ENCODE data around the gene NME8.

NME8 gene

GRCh38 chr7:37933018-37933566 lies 84.7 kb downstream of the NME8 start:
- Histone ChIP-seq H3K4me1 (ENCODE audit: control insufficient read depth, insufficient read depth, low read length, unreplicated experiment) (peaks cover 8% of the 10 kb centered on the region), H3K36me3 (ENCODE audit: insufficient read depth, low read length) (peaks cover 5% of the 10 kb centered on the region), H2AFZ (ENCODE audit: low read length, unreplicated experiment) (no peak overlapping the region), H3K27me3 (ENCODE audit: insufficient read depth, low read length) (no peaks in the 10 kb centered on the region), H3K27ac (ENCODE audit: low read depth, low read length) (no peak overlapping the region), H3K4me3 (ENCODE audit: low read depth, low read length) (no peak overlapping the region), H3K79me2 (ENCODE audit: control insufficient read depth, insufficient read depth, low read length, unreplicated experiment) (peaks cover 31% of the 10 kb centered on the region)

GRCh38 chr7:37942934-37943610 lies 94.7 kb downstream of the NME8 start:
- Histone ChIP-seq H3K27ac (ENCODE audit: low read depth, low read length) (peak overlapping the region; percentile 80), H3K36me3 (ENCODE audit: insufficient read depth, low read length) (no peaks in the 10 kb centered on the region), H3K79me2 (ENCODE audit: control insufficient read depth, insufficient read depth, low read length, unreplicated experiment) (peaks cover 44% of the 10 kb centered on the region), H3K27me3 (ENCODE audit: insufficient read depth, low read length) (no peaks in the 10 kb centered on the region), H2AFZ (ENCODE audit: low read length, unreplicated experiment) (peak overlapping the region; percentile 28), H3K4me3 (ENCODE audit: low read depth, low read length) (peak overlapping the region; percentile 20; the same call in 1 of the 2 replicates), H3K4me1 (ENCODE audit: control insufficient read depth, insufficient read depth, low read length, unreplicated experiment) (peaks cover 37% of the 10 kb centered on the region)

GRCh38 chr7:37943905-37944736 lies 95.7 kb downstream of the NME8 start:
- no peak overlapping the region for H2AFZ ChIP-seq (ENCODE audit: low read length, unreplicated experiment)
- peaks cover 37% of the 10 kb centered on the region for H3K4me1 ChIP-seq (ENCODE audit: control insufficient read depth, insufficient read depth, low read length, unreplicated experiment)
- H3K79me2 ChIP-seq (ENCODE audit: control insufficient read depth, insufficient read depth, low read length, unreplicated experiment), result peaks cover 42% of the 10 kb centered on the region
- no peaks in the 10 kb centered on the region for H3K27me3 ChIP-seq (ENCODE audit: insufficient read depth, low read length)
- H3K27ac ChIP-seq (ENCODE audit: low read depth, low read length), result peak overlapping the region; percentile 80; the same call in 1 of the 2 replicates
- H3K36me3 ChIP-seq (ENCODE audit: insufficient read depth, low read length), result no peaks in the 10 kb centered on the region
- no peak overlapping the region for H3K4me3 ChIP-seq (ENCODE audit: low read depth, low read length)

GRCh38 chr7:37944737-37945054 lies 96.3 kb downstream of the NME8 start:
- Histone ChIP-seq H3K4me1 (ENCODE audit: control insufficient read depth, insufficient read depth, low read length, unreplicated experiment) (peaks cover 37% of the 10 kb centered on the region), H3K27ac (ENCODE audit: low read depth, low read length) (peak overlapping the region; percentile 38; the same call in 1 of the 2 replicates), H3K36me3 (ENCODE audit: insufficient read depth, low read length) (no peaks in the 10 kb centered on the region), H2AFZ (ENCODE audit: low read length, unreplicated experiment) (no peak overlapping the region), H3K4me3 (ENCODE audit: low read depth, low read length) (no peak overlapping the region), H3K27me3 (ENCODE audit: insufficient read depth, low read length) (no peaks in the 10 kb centered on the region), H3K79me2 (ENCODE audit: control insufficient read depth, insufficient read depth, low read length, unreplicated experiment) (peaks cover 42% of the 10 kb centered on the region)

- Histone ChIP-seq H2AFZ (ENCODE audit: low read length, unreplicated experiment) (no peak overlapping the region), H3K27me3 (ENCODE audit: insufficient read depth, low read length) (no peaks in the 10 kb centered on the region), H3K4me3 (ENCODE audit: low read depth, low read length) (no peak overlapping the region), H3K36me3 (ENCODE audit: insufficient read depth, low read length) (peaks cover 3% of the 10 kb centered on the region; the same call in 1 of the 2 replicates), H3K79me2 (ENCODE audit: control insufficient read depth, insufficient read depth, low read length, unreplicated experiment) (peaks cover 38% of the 10 kb centered on the region), H3K27ac (ENCODE audit: low read depth, low read length) (peak overlapping the region; percentile 38; the same call in 1 of the 2 replicates), H3K4me1 (ENCODE audit: control insufficient read depth, insufficient read depth, low read length, unreplicated experiment) (peaks cover 37% of the 10 kb centered on the region)
Measured at GRCh38 chr7:37945336-37945735, 96.9 kb downstream of the NME8 start.

GRCh38 chr7:37947138-37947940 lies 98.9 kb downstream of the NME8 start:
- H3K27me3 ChIP-seq (ENCODE audit: insufficient read depth, low read length), result no peaks in the 10 kb centered on the region
- peaks cover 29% of the 10 kb centered on the region for H3K79me2 ChIP-seq (ENCODE audit: control insufficient read depth, insufficient read depth, low read length, unreplicated experiment)
- H2AFZ ChIP-seq (ENCODE audit: low read length, unreplicated experiment), result no peak overlapping the region
- H3K4me1 ChIP-seq (ENCODE audit: control insufficient read depth, insufficient read depth, low read length, unreplicated experiment), result peaks cover 32% of the 10 kb centered on the region
- H3K27ac ChIP-seq (ENCODE audit: low read depth, low read length), result no peak overlapping the region
- peaks cover 9% of the 10 kb centered on the region for H3K36me3 ChIP-seq (ENCODE audit: insufficient read depth, low read length)
- no peak overlapping the region for H3K4me3 ChIP-seq (ENCODE audit: low read depth, low read length)

GRCh38 chr7:37947941-37948210 lies 99.5 kb downstream of the NME8 start:
- no peaks in the 10 kb centered on the region for H3K27me3 ChIP-seq (ENCODE audit: insufficient read depth, low read length)
- no peak overlapping the region for H3K27ac ChIP-seq (ENCODE audit: low read depth, low read length)
- peaks cover 27% of the 10 kb centered on the region for H3K4me1 ChIP-seq (ENCODE audit: control insufficient read depth, insufficient read depth, low read length, unreplicated experiment)
- no peak overlapping the region for H2AFZ ChIP-seq (ENCODE audit: low read length, unreplicated experiment)
- peaks cover 29% of the 10 kb centered on the region for H3K79me2 ChIP-seq (ENCODE audit: control insufficient read depth, insufficient read depth, low read length, unreplicated experiment)
- H3K36me3 ChIP-seq (ENCODE audit: insufficient read depth, low read length), result peaks cover 9% of the 10 kb centered on the region
- H3K4me3 ChIP-seq (ENCODE audit: low read depth, low read length), result no peak overlapping the region
